ENCODE data around the gene GAGE12E. TPM values are rescaled to one million over a fixed set of nuclear protein-coding genes. Genes with fewer than 3 reads are reported as not detected.

Gene GAGE12E
- total RNA-seq (2022; extraction: Qiagen RNA extraction; ENCODE audit: low read depth), result not detected in 5 replicates

GRCh38 chrX:49550989-49551388, at the start of gene GAGE12E:
Gene GAGE12E, plus strand, starts transcription at chrX:49551289. Its CDS starts 1,155 bp downstream, at chrX:49552444.

GRCh38 chrX:49531877-49532276, 19.2 kb upstream of the GAGE12E start, which contains the start of gene GAGE12C:
Gene GAGE12C, plus strand, starts transcription at chrX:49532177. Its CDS starts 1,155 bp downstream, at chrX:49533332.

GRCh38 chrX:49541433-49541832, 9.7 kb upstream of the GAGE12E start, which contains the start of gene GAGE12D:
Gene GAGE12D, plus strand, starts transcription at chrX:49541733. Its CDS starts 1,155 bp downstream, at chrX:49542888.

GRCh38 chrX:49560542-49560941, 9.5 kb downstream of the GAGE12E start, which contains the start of gene GAGE12F:
Gene GAGE12F, plus strand, starts transcription at chrX:49560842. Its CDS starts 1,155 bp downstream, at chrX:49561997.

GRCh38 chrX:49570100-49570499, 19.0 kb downstream of the GAGE12E start, which contains the start of gene GAGE12G:
Gene GAGE12G, plus strand, starts transcription at chrX:49570400. Its CDS starts 1,155 bp downstream, at chrX:49571555.

GRCh38 chrX:49579649-49580048, 28.6 kb downstream of the GAGE12E start, which contains the start of gene GAGE12H:
Gene GAGE12H, plus strand, starts transcription at chrX:49579949. Its CDS starts 1,155 bp downstream, at chrX:49581104.

GRCh38 chrX:49589196-49589595, 38.1 kb downstream of the GAGE12E start, which contains the start of gene GAGE2A:
Gene GAGE2A, plus strand, starts transcription at chrX:49589496. Its CDS starts 1,155 bp downstream, at chrX:49590651.

GRCh38 chrX:49598720-49599119, 47.6 kb downstream of the GAGE12E start, which contains the start of gene GAGE1:
Gene GAGE1, plus strand, starts transcription at chrX:49599020. Its CDS starts 1,155 bp downstream, at chrX:49600175.

Other genes starting within 250 kb of the GAGE12E start
- not detected in 5 replicates for gene GAGE10, start 247.6 kb upstream of the GAGE12E start, total RNA-seq (2022; extraction: Qiagen RNA extraction; ENCODE audit: low read depth)
- not detected in 5 replicates for gene GAGE12J, start 229.3 kb upstream of the GAGE12E start, total RNA-seq (2022; extraction: Qiagen RNA extraction; ENCODE audit: low read depth)
- gene GAGE13, start 219.7 kb upstream of the GAGE12E start, total RNA-seq (2022; extraction: Qiagen RNA extraction; ENCODE audit: low read depth), result not detected in 5 replicates
- not detected in 5 replicates for gene GAGE12C, start 19.1 kb upstream of the GAGE12E start, total RNA-seq (2022; extraction: Qiagen RNA extraction; ENCODE audit: low read depth)
- gene GAGE12D, start 9.6 kb upstream of the GAGE12E start, total RNA-seq (2022; extraction: Qiagen RNA extraction; ENCODE audit: low read depth), result not detected in 5 replicates
- gene GAGE12F, start 9.6 kb downstream of the GAGE12E start, total RNA-seq (2022; extraction: Qiagen RNA extraction; ENCODE audit: low read depth), result not detected in 5 replicates
- not detected in 5 replicates for gene GAGE12G, start 19.1 kb downstream of the GAGE12E start, total RNA-seq (2022; extraction: Qiagen RNA extraction; ENCODE audit: low read depth)
- gene GAGE12H, start 28.7 kb downstream of the GAGE12E start, total RNA-seq (2022; extraction: Qiagen RNA extraction; ENCODE audit: low read depth), result not detected in 5 replicates
- not detected in 5 replicates for gene GAGE2A, start 38.2 kb downstream of the GAGE12E start, total RNA-seq (2022; extraction: Qiagen RNA extraction; ENCODE audit: low read depth)
- gene GAGE1, start 47.7 kb downstream of the GAGE12E start, total RNA-seq (2022; extraction: Qiagen RNA extraction; ENCODE audit: low read depth), result not detected in 5 replicates
- gene PAGE1, start 144.7 kb downstream of the GAGE12E start, total RNA-seq (2022; extraction: Qiagen RNA extraction; ENCODE audit: low read depth), result 0.11 to 0.24 TPM in 2 of 5 replicates, not detected in the others